SK-N-SH (cell line): ENCODE data around the gene EDA.

Experiments used
- ELF1 ChIP-seq: IDR thresholded peaks from 2 replicates; pipeline ENCODE4 v1.4.0; 2012
- EZH2phosphoT487 ChIP-seq: fragments of 200-600 bp; sonication (generic); IDR thresholded peaks from 2 replicates; pipeline ENCODE4 v1.6.1; 2017; ENCODE audit warnings: low read depth, mixed run types, mild to moderate bottlenecking, antibody characterized with exemption, moderate library complexity, borderline replicate concordance
- JUND ChIP-seq: IDR thresholded peaks from 2 replicates; pipeline ENCODE4 v1.4.0; 2012
- MXI1 ChIP-seq: IDR thresholded peaks from 2 replicates; pipeline ENCODE4 v1.6.1; 2012; ENCODE audit warnings: mild to moderate bottlenecking, low read depth, low read length, improper control_type of control experiment
- REST ChIP-seq: IDR thresholded peaks from 2 replicates; pipeline ENCODE4 v1.6.1; 2012; ENCODE audit warnings: mild to moderate bottlenecking, low read depth, low read length, moderate library complexity
- TAF1 ChIP-seq: IDR thresholded peaks from 2 replicates; pipeline ENCODE4 v1.6.1; 2012; ENCODE audit warnings: low read depth, mild to moderate bottlenecking, low read length, moderate library complexity, borderline replicate concordance
- TEAD4 ChIP-seq: IDR thresholded peaks from 2 replicates; pipeline ENCODE4 v1.4.0; 2012; ENCODE audit warnings: mild to moderate bottlenecking, borderline replicate concordance; ENCODE audit not compliant: insufficient read depth
- ZBTB33 ChIP-seq: IDR thresholded peaks from 2 replicates; pipeline ENCODE4 v1.4.0; 2012; ENCODE audit warnings: low read depth, borderline replicate concordance
- TF ChIP-seq, protein P1 (sequence below): fragments of 200-600 bp; sonication (generic); IDR thresholded peaks from 2 replicates; pipeline ENCODE4 v1.6.1; 2017; ENCODE audit warnings: antibody characterized with exemption, mild to moderate bottlenecking, moderate library complexity

- TF ChIP-seq, protein P1, sequence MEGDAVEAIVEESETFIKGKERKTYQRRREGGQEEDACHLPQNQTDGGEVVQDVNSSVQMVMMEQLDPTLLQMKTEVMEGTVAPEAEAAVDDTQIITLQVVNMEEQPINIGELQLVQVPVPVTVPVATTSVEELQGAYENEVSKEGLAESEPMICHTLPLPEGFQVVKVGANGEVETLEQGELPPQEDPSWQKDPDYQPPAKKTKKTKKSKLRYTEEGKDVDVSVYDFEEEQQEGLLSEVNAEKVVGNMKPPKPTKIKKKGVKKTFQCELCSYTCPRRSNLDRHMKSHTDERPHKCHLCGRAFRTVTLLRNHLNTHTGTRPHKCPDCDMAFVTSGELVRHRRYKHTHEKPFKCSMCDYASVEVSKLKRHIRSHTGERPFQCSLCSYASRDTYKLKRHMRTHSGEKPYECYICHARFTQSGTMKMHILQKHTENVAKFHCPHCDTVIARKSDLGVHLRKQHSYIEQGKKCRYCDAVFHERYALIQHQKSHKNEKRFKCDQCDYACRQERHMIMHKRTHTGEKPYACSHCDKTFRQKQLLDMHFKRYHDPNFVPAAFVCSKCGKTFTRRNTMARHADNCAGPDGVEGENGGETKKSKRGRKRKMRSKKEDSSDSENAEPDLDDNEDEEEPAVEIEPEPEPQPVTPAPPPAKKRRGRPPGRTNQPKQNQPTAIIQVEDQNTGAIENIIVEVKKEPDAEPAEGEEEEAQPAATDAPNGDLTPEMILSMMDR: no peak
- no peak for TF ChIP-seq REST
- no peak for TF ChIP-seq MXI1
- TF ChIP-seq EZH2phosphoT487: no peak
- no peak for TF ChIP-seq TEAD4
- TF ChIP-seq TAF1: no peak
- TF ChIP-seq JUND: no peak
- TF ChIP-seq ZBTB33: no peak
- TF ChIP-seq ELF1: no peak
These were observed 335.8 kb downstream of the EDA start for GRCh38 chrX:69951753-69952152.
